ENCODE data around the gene CCDC8. TPM values are rescaled to one million over a fixed set of nuclear protein-coding genes. Genes with fewer than 3 reads are reported as not detected.

Gene CCDC8
- total RNA-seq, 3 donors from 2014 or later, result 2.2 to 29.7 (median 16.4) TPM

DNA sequence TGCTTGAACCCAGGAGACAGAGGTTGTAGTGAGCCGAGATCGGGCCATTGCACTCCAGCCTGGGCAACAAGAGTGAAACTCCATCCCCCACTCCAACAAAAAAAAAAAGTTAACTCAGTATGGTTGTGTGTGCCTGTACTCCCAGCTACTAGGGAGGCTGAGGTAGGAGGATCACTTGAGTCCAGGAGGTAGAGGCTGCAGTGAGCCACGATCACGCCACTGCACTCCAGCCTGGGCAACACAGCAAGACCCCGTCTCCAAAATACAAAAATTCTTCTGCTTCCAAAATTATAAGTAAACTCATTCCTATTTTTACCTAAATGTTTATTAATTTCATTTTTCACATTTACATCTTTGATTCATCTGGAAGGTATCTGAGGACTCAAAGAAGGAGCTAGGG is 43.6 kb upstream of the CCDC8 start:
- peak overlapping the region; percentile 29 to 60 for H3K27ac ChIP-seq

DNA sequence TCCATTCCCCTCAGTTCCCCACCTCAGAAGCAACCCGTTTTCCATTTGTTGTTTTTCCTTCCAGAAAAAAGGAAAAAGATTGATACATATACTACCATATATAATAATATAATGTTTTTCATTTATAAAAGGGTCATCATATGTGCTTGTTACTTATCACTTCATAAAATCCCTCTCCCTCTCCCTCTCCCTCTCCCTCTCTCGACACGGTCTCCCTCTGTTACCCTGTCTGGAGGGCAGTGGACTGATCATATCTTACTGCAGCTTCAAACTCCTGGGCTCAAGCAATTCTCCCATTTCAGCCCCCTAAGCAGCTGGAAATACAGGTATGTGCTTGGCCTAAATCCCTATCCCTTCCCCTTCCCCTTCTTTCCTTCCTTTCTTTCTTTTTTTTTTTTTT is 40.9 kb upstream of the CCDC8 start:
- no peak for DNase-seq (ENCODE audit: low spot score in 2 of 2)

More for the DNA sequence above, 43.6 kb upstream of the CCDC8 start:
- Histone ChIP-seq H3K36me3 (no peaks in the 10 kb centered on the region), H3K4me1 (no peaks in the 10 kb centered on the region), H3K4me3 (no peak overlapping the region), H3K9me3 (no peaks in the 10 kb centered on the region), H3K27me3 (no peaks in the 10 kb centered on the region)
- intact Hi-C loops (cut with DNase I; ENCODE audit: low total_unique reads), result no loop called here
- DNase-seq (ENCODE audit: low spot score in 2 of 2), result no peak
- TF ChIP-seq POLR2A (IDR thresholded peaks at IDR 0.05) (no peak), POLR2AphosphoS5 (IDR thresholded peaks at IDR 0.05) (no peak)
- TF ChIP-seq, protein P1, sequence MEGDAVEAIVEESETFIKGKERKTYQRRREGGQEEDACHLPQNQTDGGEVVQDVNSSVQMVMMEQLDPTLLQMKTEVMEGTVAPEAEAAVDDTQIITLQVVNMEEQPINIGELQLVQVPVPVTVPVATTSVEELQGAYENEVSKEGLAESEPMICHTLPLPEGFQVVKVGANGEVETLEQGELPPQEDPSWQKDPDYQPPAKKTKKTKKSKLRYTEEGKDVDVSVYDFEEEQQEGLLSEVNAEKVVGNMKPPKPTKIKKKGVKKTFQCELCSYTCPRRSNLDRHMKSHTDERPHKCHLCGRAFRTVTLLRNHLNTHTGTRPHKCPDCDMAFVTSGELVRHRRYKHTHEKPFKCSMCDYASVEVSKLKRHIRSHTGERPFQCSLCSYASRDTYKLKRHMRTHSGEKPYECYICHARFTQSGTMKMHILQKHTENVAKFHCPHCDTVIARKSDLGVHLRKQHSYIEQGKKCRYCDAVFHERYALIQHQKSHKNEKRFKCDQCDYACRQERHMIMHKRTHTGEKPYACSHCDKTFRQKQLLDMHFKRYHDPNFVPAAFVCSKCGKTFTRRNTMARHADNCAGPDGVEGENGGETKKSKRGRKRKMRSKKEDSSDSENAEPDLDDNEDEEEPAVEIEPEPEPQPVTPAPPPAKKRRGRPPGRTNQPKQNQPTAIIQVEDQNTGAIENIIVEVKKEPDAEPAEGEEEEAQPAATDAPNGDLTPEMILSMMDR (IDR thresholded peaks at IDR 0.05), result no peak

DNA sequence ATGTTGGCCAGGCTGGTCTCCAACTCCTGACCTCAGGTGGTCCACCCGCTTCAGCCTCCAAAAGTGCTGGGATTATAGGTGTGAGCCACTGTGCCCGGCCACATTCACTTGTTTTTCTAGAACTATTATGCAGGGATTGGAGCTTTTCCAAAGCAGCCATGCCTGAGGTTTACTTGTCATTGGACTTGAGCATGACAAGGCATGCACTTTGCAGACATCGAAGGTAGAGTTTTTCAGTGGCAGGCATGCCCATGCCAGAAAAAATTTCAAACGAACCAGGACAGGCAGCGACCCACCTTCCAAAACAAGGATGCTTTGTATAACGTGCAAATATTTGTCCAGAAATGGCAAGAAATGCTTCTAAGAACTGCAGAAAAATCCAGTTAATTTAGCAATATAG is 40.3 kb upstream of the CCDC8 start:
- no peaks in the 10 kb centered on the region for H3K27me3 ChIP-seq
- no peaks in the 10 kb centered on the region for H3K9me3 ChIP-seq
- no peaks in the 10 kb centered on the region for H3K36me3 ChIP-seq
- H3K4me3 ChIP-seq, result no peak overlapping the region
- peak in 1 of 2 donors; percentile 84 for DNase-seq (ENCODE audit: low spot score in 2 of 2)
- TF ChIP-seq, protein P1 (IDR thresholded peaks at IDR 0.05), result no peak
- TF ChIP-seq POLR2AphosphoS5 (IDR thresholded peaks at IDR 0.05) (peak in 1 of 3 donors; percentile 64), POLR2A (IDR thresholded peaks at IDR 0.05) (no peak)
- H3K27ac ChIP-seq, result peak overlapping the region in 1 of 2 donors; percentile 66
- H3K4me1 ChIP-seq, result no peaks in the 10 kb centered on the region
- intact Hi-C loops (cut with DNase I; ENCODE audit: low total_unique reads), result no loop called here

More for the DNA sequence above, 40.9 kb upstream of the CCDC8 start:
- Histone ChIP-seq H3K27me3 (no peaks in the 10 kb centered on the region), H3K4me1 (no peaks in the 10 kb centered on the region), H3K27ac (peak overlapping the region in 1 of 2 donors; percentile 58), H3K4me3 (no peak overlapping the region), H3K9me3 (no peaks in the 10 kb centered on the region), H3K36me3 (no peaks in the 10 kb centered on the region)
- TF ChIP-seq POLR2AphosphoS5 (IDR thresholded peaks at IDR 0.05) (no peak), POLR2A (IDR thresholded peaks at IDR 0.05) (no peak)
- TF ChIP-seq, protein P1 (IDR thresholded peaks at IDR 0.05), result no peak
- intact Hi-C loops (cut with DNase I; ENCODE audit: low total_unique reads), result no loop called here

DNA sequence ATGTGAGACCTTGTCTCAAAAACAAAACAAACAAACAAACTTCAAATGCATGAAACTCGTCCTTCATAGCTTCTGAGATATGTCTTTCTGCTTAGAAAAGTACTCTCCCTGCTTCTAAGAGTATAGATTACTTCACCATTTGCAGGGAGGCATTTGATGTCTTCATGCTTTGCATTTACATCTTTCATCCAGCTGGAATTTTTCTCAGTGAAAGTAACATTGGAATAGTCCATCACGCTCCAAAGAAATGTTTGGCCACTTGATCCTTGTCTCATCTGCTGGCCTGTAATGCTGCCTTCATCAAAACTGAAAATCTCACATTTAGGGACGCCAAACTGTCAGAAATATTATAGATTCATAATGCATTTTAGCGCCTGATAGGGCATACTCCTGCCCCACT is 38.8 kb upstream of the CCDC8 start:
- H3K4me3 ChIP-seq, result no peak overlapping the region
- no peaks in the 10 kb centered on the region for H3K27me3 ChIP-seq
- no peaks in the 10 kb centered on the region for H3K9me3 ChIP-seq
- peak overlapping the region; percentile 22 to 70 for H3K27ac ChIP-seq
- TF ChIP-seq, protein P1 (IDR thresholded peaks at IDR 0.05), result no peak
- TF ChIP-seq POLR2A (IDR thresholded peaks at IDR 0.05), result no peak
- H3K4me1 ChIP-seq, result no peaks in the 10 kb centered on the region
- intact Hi-C loops (cut with DNase I; ENCODE audit: low total_unique reads), result no loop called here
- DNase-seq (ENCODE audit: low spot score in 2 of 2), result no peak
- no peaks in the 10 kb centered on the region for H3K36me3 ChIP-seq

DNA sequence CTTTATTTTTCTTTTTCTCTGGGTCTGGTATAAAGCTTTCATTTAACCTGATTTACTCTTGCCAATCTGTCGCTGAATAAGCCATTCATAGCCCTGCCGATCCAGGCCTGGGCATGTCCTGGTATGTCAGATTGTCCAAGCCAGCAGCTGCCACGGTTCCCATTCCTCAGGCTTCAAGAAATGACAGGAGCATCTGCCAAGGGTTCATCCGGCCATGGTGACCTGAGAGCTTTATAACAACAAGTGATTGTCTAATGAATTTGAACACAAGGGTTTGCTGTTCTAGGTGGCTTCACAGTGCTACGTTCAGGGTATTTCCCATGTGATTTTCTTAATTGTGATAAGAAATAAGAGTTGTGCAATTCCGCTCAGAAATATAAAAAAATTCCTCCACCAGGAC is 38.0 kb upstream of the CCDC8 start:
- no peak overlapping the region for H3K4me3 ChIP-seq
- no peak for TF ChIP-seq POLR2A (IDR thresholded peaks at IDR 0.05)
- peak in 1 of 3 donors; percentile 29 for TF ChIP-seq POLR2AphosphoS5 (IDR thresholded peaks at IDR 0.05)
- DNase-seq (ENCODE audit: low spot score in 2 of 2), result peak in 1 of 2 donors; percentile 91
- H3K27me3 ChIP-seq, result no peaks in the 10 kb centered on the region
- H3K4me1 ChIP-seq, result no peaks in the 10 kb centered on the region
- H3K36me3 ChIP-seq, result no peaks in the 10 kb centered on the region
- intact Hi-C loops (cut with DNase I; ENCODE audit: low total_unique reads), result no loop called here
- H3K9me3 ChIP-seq, result no peaks in the 10 kb centered on the region
- H3K27ac ChIP-seq, result peak overlapping the region; percentile 22 to 70

DNA sequence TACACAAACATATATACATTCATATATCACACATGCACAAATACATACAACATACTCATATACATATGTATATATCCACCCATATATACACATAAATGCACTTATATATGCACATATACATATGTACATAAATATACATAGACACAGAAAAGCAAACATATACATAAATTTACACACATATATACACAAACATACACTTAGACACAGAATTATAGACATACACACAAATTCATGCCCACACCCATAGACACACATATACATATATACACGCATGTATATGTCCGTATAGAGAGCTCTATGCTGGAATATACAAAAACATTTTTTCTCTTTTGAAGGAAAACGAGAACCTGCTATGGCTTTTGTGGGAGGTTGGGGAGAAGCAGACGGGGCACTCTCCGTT is 37.4 kb upstream of the CCDC8 start:
- intact Hi-C loops (cut with DNase I; ENCODE audit: low total_unique reads), result no loop called here
- TF ChIP-seq POLR2AphosphoS5 (IDR thresholded peaks at IDR 0.05) (no peak), POLR2A (IDR thresholded peaks at IDR 0.05) (no peak)
- TF ChIP-seq, protein P1 (IDR thresholded peaks at IDR 0.05), result no peak
- Histone ChIP-seq H3K4me1 (no peaks in the 10 kb centered on the region), H3K27ac (peak overlapping the region; percentile 22 to 70), H3K27me3 (no peaks in the 10 kb centered on the region), H3K9me3 (no peaks in the 10 kb centered on the region), H3K4me3 (no peak overlapping the region), H3K36me3 (no peaks in the 10 kb centered on the region)
- DNase-seq (ENCODE audit: low spot score in 2 of 2), result no peak
